HEK293 (cell line): ENCODE results near the gene BCLAF1.

Experiments
- CTCF ChIA-PET: fragments of 350-600 bp; formaldehyde crosslinking; extraction: SDS; loops from one replicate; lab custom pipeline; 2021; ENCODE audit warnings: antibody characterized with exemption; lab: Yijun Ruan, JAX
- POLR2A ChIA-PET: fragments of 300-600 bp; formaldehyde crosslinking; extraction: SDS; loops from one replicate; lab custom pipeline; 2020; ENCODE audit warnings: antibody characterized with exemption, inconsistent platforms; lab: Yijun Ruan, JAX
- H3K27ac ChIP-seq: fragments of 200-500 bp; sonication (Bioruptor generic); 2 replicates; pipeline ENCODE4 v1.5.1; 2014; ENCODE audit warnings: low read depth, low read length, control low read depth, inconsistent platforms; ENCODE audit errors: extremely low read depth
- H3K36me3 ChIP-seq, 2 experiments: fragments of 200-500 bp in 1 of 2; sonication (Bioruptor generic) in 1 of 2; 1 replicate in 1 of 2; 2 replicates in 1 of 2; pipeline ENCODE4 v1.5.1; 2014 to 2017; ENCODE audit warnings: inconsistent platforms in 2 of 2, low read length in 2 of 2; ENCODE audit not compliant: control insufficient read depth in 2 of 2, insufficient read depth in 1 of 2
- H3K4me1 ChIP-seq: fragments of 200-500 bp; sonication (Bioruptor generic); 2 replicates; pipeline ENCODE4 v1.5.1; 2014; ENCODE audit warnings: mild to moderate bottlenecking, low read length, inconsistent platforms; ENCODE audit not compliant: control insufficient read depth, insufficient read depth
- H3K4me3 ChIP-seq: 2 replicates; pipeline ENCODE4 v1.5.1; 2011; ENCODE audit warnings: low read depth, mild to moderate bottlenecking, control low read depth, low read length, moderate library complexity
- H3K9me3 ChIP-seq: fragments of 200-500 bp; sonication (Bioruptor generic); 2 replicates; pipeline ENCODE4 v1.5.1; 2014; ENCODE audit warnings: low read depth, low read length, inconsistent platforms; ENCODE audit not compliant: control insufficient read depth, insufficient read depth
- EGR2 ChIP-seq: fragments of 450-650 bp; formaldehyde crosslinking; IDR thresholded peaks from 2 replicates; pipeline ENCODE4 v1.5.1; 2016; ENCODE audit warnings: low read depth, missing biosample characterization, missing genetic modification characterization
- REPIN1 ChIP-seq: fragments of 450-650 bp; formaldehyde crosslinking; IDR thresholded peaks from 2 replicates; pipeline ENCODE4 v1.5.1; 2017; ENCODE audit warnings: missing biosample characterization, missing genetic modification characterization, low read depth
- TRIM28 ChIP-seq: IDR thresholded peaks from 2 replicates; pipeline ENCODE4 v1.6.1; 2011; ENCODE audit warnings: low read length, control low read depth, borderline replicate concordance
- ZFP37 ChIP-seq: fragments of 450-650 bp; formaldehyde crosslinking; IDR thresholded peaks from 2 replicates; pipeline ENCODE4 v1.5.1; 2016; ENCODE audit warnings: missing biosample characterization, missing genetic modification characterization
- ZFP41 ChIP-seq: fragments of 450-650 bp; formaldehyde crosslinking; IDR thresholded peaks from 2 replicates; pipeline ENCODE4 v1.5.1; 2016; ENCODE audit warnings: missing biosample characterization, missing genetic modification characterization, borderline replicate concordance
- ZFP69B ChIP-seq: fragments of 450-650 bp; formaldehyde crosslinking; IDR thresholded peaks from 2 replicates; pipeline ENCODE4 v1.5.1; 2016; ENCODE audit warnings: missing biosample characterization, missing genetic modification characterization
- ZNF138 ChIP-seq: fragments of 450-650 bp; formaldehyde crosslinking; IDR thresholded peaks from 2 replicates; pipeline ENCODE4 v1.5.1; 2016; ENCODE audit warnings: missing biosample characterization, missing genetic modification characterization, borderline replicate concordance
- ZNF157 ChIP-seq: fragments of 450-650 bp; formaldehyde crosslinking; IDR thresholded peaks from 2 replicates; pipeline ENCODE4 v1.5.1; 2016; ENCODE audit warnings: missing biosample characterization, missing genetic modification characterization
- ZNF184 ChIP-seq: fragments of 450-650 bp; IDR thresholded peaks from 2 replicates; pipeline ENCODE4 v1.5.1; 2018; ENCODE audit warnings: missing biosample characterization, mild to moderate bottlenecking, missing genetic modification characterization
- ZNF2 ChIP-seq: fragments of 450-650 bp; formaldehyde crosslinking; IDR thresholded peaks from 2 replicates; pipeline ENCODE4 v1.5.1; 2016; ENCODE audit warnings: missing biosample characterization, missing genetic modification characterization
- ZNF292 ChIP-seq: fragments of 450-650 bp; formaldehyde crosslinking; IDR thresholded peaks from 2 replicates; pipeline ENCODE4 v1.5.1; 2016; ENCODE audit warnings: low read depth, missing biosample characterization, missing genetic modification characterization, borderline replicate concordance
- ZNF335 ChIP-seq: fragments of 450-650 bp; formaldehyde crosslinking; conservative IDR thresholded peaks from 2 replicates; pipeline ENCODE4 v1.5.1; 2016; ENCODE audit warnings: missing biosample characterization, missing genetic modification characterization
- ZNF391 ChIP-seq: fragments of 450-650 bp; formaldehyde crosslinking; IDR thresholded peaks from 2 replicates; pipeline ENCODE4 v1.5.1; 2016; ENCODE audit warnings: low read depth, missing biosample characterization, missing genetic modification characterization, borderline replicate concordance
- ZNF426 ChIP-seq: fragments of 450-650 bp; formaldehyde crosslinking; IDR thresholded peaks from 2 replicates; pipeline ENCODE4 v1.5.1; 2017; ENCODE audit warnings: missing biosample characterization, missing genetic modification characterization, mild to moderate bottlenecking, inconsistent platforms, moderate library complexity
- ZNF529 ChIP-seq: fragments of 450-650 bp; formaldehyde crosslinking; IDR thresholded peaks from 2 replicates; pipeline ENCODE4 v1.5.1; 2017; ENCODE audit warnings: missing genetic modification characterization, missing biosample characterization; ENCODE audit not compliant: insufficient replicate concordance
- ZNF555 ChIP-seq: fragments of 450-650 bp; formaldehyde crosslinking; conservative IDR thresholded peaks from 2 replicates; pipeline ENCODE4 v1.5.1; 2017; ENCODE audit warnings: missing biosample characterization, mild to moderate bottlenecking, missing genetic modification characterization, inconsistent platforms
- ZNF585B ChIP-seq: fragments of 450-650 bp; formaldehyde crosslinking; IDR thresholded peaks from 2 replicates; pipeline ENCODE4 v1.5.1; 2016; ENCODE audit warnings: missing biosample characterization, missing genetic modification characterization
- ZNF596 ChIP-seq: fragments of 450-650 bp; IDR thresholded peaks from 2 replicates; pipeline ENCODE4 v1.5.0; 2018; ENCODE audit warnings: missing biosample characterization, mild to moderate bottlenecking, missing genetic modification characterization, moderate library complexity
- ZNF629 ChIP-seq: fragments of 450-650 bp; formaldehyde crosslinking; IDR thresholded peaks from 2 replicates; pipeline ENCODE4 v1.5.1; 2017; ENCODE audit warnings: missing biosample characterization, missing genetic modification characterization
- ZNF660 ChIP-seq: fragments of 450-650 bp; IDR thresholded peaks from 2 replicates; pipeline ENCODE4 v1.5.1; 2018; ENCODE audit warnings: missing biosample characterization, mild to moderate bottlenecking, missing genetic modification characterization
- ZNF701 ChIP-seq: fragments of 450-650 bp; formaldehyde crosslinking; IDR thresholded peaks from 2 replicates; pipeline ENCODE4 v1.5.1; 2016; ENCODE audit warnings: missing biosample characterization, missing genetic modification characterization
- ZNF843 ChIP-seq: fragments of 450-650 bp; formaldehyde crosslinking; IDR thresholded peaks from 2 replicates; pipeline ENCODE4 v1.5.1; 2016; ENCODE audit warnings: missing biosample characterization, missing genetic modification characterization
- ZSCAN16 ChIP-seq: fragments of 450-650 bp; formaldehyde crosslinking; IDR thresholded peaks from 2 replicates; pipeline ENCODE4 v1.5.1; 2016; ENCODE audit warnings: missing biosample characterization, missing genetic modification characterization
- ZXDB ChIP-seq: fragments of 450-650 bp; formaldehyde crosslinking; IDR thresholded peaks from 2 replicates; pipeline ENCODE4 v1.5.1; 2016; ENCODE audit warnings: missing biosample characterization, missing genetic modification characterization
- TF ChIP-seq, protein P1 (sequence below): fragments of 450-650 bp; formaldehyde crosslinking; IDR thresholded peaks from 2 replicates; pipeline ENCODE4 v1.5.1; 2016; ENCODE audit warnings: missing biosample characterization, missing genetic modification characterization
- TF ChIP-seq, protein P2 (sequence below): fragments of 450-650 bp; formaldehyde crosslinking; IDR thresholded peaks from 2 replicates; pipeline ENCODE4 v1.5.1; 2016; ENCODE audit warnings: missing biosample characterization, missing genetic modification characterization
- TF ChIP-seq, protein P3 (sequence below): fragments of 450-650 bp; formaldehyde crosslinking; IDR thresholded peaks from 2 replicates; pipeline ENCODE4 v1.5.1; 2016; ENCODE audit warnings: missing biosample characterization, missing genetic modification characterization
- TF ChIP-seq, protein P4 (sequence below): fragments of 450-650 bp; formaldehyde crosslinking; IDR thresholded peaks from 2 replicates; pipeline ENCODE4 v1.5.1; 2016; ENCODE audit warnings: missing biosample characterization, missing genetic modification characterization

BCLAF1 gene

DNA sequence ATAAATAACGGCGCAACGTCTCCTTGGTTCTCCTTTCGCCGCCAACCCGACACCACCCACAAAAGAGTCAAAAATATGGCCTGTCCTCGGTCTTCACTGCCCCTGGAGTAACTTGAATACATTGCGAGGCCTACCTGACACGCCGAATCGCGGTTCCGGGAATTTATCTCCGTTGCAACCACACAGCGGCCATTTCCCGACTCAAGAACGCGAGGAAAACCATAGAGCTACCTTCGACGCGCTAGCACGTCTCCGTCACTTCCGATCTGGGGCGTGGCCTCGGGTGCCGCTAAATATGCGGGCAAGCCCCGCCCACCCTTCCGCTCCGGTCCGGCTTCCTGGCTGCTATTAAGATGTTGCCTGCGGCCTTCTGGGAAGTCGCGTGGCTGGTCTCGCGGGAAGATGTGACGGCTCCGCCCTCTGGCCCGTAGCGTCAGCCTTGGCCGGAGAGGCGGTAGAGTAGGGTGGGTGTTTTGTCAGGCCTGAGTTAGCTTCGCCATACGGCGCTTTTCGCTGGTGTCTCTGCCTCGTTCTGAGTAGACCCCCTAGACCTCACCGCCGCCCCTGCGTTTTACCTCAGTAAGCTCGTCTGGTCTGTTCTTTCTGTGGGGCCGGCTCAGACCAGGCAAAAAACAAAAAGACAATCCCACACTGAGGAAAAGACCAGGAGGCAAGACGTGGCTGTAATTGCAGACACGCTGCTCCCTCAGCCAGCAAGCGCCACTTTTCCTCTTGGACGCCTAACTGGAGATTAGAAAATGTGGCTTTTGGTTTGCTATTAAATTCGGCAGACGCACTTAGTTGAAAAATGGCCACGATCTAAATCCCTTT, at the start of gene BCLAF1 (continued):
- TF ChIP-seq ZNF555 (tag by site-specific recombination) (no peak), ZNF292 (no peak), EGR2 (tag by site-specific recombination) (peak; percentile 37), ZNF843 (tag by site-specific recombination) (peak; percentile 64), ZNF184 (tag by site-specific recombination) (0 out of 2 replicates have a peak, but pooled peaks have one; percentile 14), ZNF596 (tag by site-specific recombination) (no peak), ZNF660 (peak; percentile 11), TRIM28 (peak; percentile 10; the same call in 1 of the 2 replicates), ZNF2 (tag by site-specific recombination) (peak; percentile 66), ZNF157 (no peak), ZNF138 (tag by site-specific recombination) (no peak), ZFP69B (tag by site-specific recombination) (peak; percentile 15; the same call in 1 of the 2 replicates), ZFP37 (tag by site-specific recombination) (no peak; the same call in none of the 2 replicates), ZNF629 (tag by site-specific recombination) (peak; percentile 88)
- TF ChIP-seq, protein P1, sequence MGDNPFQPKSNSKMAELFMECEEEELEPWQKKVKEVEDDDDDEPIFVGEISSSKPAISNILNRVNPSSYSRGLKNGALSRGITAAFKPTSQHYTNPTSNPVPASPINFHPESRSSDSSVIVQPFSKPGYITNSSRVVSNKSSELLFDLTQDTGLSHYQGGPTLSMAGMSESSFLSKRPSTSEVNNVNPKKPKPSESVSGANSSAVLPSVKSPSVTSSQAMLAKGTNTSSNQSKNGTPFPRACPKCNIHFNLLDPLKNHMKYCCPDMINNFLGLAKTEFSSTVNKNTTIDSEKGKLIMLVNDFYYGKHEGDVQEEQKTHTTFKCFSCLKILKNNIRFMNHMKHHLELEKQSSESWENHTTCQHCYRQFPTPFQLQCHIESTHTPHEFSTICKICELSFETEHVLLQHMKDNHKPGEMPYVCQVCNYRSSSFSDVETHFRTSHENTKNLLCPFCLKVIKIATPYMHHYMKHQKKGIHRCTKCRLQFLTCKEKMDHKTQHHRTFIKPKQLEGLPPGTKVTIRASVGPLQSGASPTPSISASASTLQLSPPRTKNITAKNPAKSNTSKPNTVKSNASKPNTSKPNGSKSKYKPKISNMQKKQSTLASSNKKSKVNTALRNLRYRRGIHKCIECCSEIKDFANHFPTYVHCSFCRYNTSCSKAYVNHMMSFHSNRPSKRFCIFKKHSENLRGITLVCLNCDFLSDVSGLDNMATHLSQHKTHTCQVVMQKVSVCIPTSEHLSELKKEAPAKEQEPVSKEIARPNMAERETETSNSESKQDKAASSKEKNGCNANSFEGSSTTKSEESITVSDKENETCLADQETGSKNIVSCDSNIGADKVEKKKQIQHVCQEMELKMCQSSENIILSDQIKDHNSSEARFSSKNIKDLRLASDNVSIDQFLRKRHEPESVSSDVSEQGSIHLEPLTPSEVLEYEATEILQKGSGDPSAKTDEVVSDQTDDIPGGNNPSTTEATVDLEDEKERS (tag by site-specific recombination) = 0 out of 2 replicates have a peak, but pooled peaks have one; percentile 55
- TF ChIP-seq, protein P2, sequence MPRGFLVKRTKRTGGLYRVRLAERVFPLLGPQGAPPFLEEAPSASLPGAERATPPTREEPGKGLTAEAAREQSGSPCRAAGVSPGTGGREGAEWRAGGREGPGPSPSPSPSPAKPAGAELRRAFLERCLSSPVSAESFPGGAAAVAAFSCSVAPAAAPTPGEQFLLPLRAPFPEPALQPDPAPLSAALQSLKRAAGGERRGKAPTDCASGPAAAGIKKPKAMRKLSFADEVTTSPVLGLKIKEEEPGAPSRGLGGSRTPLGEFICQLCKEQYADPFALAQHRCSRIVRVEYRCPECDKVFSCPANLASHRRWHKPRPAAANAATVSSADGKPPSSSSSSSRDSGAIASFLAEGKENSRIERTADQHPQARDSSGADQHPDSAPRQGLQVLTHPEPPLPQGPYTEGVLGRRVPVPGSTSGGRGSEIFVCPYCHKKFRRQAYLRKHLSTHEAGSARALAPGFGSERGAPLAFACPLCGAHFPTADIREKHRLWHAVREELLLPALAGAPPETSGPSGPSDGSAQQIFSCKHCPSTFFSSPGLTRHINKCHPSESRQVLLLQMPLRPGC (tag by site-specific recombination) = peak; percentile 19; the same call in 1 of the 2 replicates

DNA sequence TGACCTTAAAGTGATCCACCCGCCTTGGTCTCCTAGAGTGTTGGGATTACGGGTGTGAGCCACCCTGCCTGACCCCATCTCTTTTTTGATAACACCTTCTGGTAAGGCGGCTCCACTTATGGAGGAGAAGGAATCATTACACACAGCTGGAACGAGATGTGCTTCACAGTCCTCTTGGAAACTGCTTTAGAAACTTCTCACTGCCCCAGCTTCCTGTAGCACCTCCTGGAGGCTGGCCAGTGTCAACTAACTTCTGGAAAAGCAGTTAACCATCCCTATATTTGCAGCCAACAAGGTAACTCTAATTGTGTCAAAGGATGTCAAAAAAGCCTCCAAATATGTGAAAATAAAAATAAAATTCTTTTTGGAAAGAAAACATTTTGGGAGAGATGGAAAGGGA, 48.8 kb upstream of the BCLAF1 start:
- Histone ChIP-seq H3K4me3 (no peak overlapping the region), H3K9me3 (no peaks in the 10 kb centered on the region)
- CTCF ChIA-PET = interaction anchor here (0.6 to 1.2 kb wide), 6 partner anchors 22 to 1343 kb away, joined by 3 to 4 read pairs (median 3); no protein-coding TSS in a partner anchor
- no peak for TF ChIP-seq ZFP37 (tag by site-specific recombination)
- no peak for TF ChIP-seq ZXDB
- TF ChIP-seq ZNF529 (tag by site-specific recombination) = no peak
- TF ChIP-seq, protein P3, sequence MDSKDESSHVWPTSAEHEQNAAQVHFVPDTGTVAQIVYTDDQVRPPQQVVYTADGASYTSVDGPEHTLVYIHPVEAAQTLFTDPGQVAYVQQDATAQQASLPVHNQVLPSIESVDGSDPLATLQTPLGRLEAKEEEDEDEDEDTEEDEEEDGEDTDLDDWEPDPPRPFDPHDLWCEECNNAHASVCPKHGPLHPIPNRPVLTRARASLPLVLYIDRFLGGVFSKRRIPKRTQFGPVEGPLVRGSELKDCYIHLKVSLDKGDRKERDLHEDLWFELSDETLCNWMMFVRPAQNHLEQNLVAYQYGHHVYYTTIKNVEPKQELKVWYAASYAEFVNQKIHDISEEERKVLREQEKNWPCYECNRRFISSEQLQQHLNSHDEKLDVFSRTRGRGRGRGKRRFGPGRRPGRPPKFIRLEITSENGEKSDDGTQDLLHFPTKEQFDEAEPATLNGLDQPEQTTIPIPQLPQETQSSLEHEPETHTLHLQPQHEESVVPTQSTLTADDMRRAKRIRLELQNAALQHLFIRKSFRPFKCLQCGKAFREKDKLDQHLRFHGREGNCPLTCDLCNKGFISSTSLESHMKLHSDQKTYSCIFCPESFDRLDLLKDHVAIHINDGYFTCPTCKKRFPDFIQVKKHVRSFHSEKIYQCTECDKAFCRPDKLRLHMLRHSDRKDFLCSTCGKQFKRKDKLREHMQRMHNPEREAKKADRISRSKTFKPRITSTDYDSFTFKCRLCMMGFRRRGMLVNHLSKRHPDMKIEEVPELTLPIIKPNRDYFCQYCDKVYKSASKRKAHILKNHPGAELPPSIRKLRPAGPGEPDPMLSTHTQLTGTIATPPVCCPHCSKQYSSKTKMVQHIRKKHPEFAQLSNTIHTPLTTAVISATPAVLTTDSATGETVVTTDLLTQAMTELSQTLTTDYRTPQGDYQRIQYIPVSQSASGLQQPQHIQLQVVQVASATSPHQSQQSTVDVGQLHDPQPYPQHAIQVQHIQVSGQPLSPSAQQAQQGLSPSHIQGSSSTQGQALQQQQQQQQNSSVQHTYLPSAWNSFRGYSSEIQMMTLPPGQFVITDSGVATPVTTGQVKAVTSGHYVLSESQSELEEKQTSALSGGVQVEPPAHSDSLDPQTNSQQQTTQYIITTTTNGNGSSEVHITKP (tag by site-specific recombination) = no peak
- no peak for TF ChIP-seq ZNF391 (tag by site-specific recombination)
- TF ChIP-seq ZNF701 (tag by site-specific recombination) = no peak
- TF ChIP-seq ZNF585B (tag by site-specific recombination) = no peak
- TF ChIP-seq ZFP41 (tag by site-specific recombination) = no peak
- no peak for TF ChIP-seq ZNF2 (tag by site-specific recombination)
- no peak for TF ChIP-seq ZSCAN16
- TF ChIP-seq, protein P4, sequence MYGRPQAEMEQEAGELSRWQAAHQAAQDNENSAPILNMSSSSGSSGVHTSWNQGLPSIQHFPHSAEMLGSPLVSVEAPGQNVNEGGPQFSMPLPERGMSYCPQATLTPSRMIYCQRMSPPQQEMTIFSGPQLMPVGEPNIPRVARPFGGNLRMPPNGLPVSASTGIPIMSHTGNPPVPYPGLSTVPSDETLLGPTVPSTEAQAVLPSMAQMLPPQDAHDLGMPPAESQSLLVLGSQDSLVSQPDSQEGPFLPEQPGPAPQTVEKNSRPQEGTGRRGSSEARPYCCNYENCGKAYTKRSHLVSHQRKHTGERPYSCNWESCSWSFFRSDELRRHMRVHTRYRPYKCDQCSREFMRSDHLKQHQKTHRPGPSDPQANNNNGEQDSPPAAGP (tag by site-specific recombination) = no peak
- TF ChIP-seq ZNF426 (tag by site-specific recombination) = no peak
- no peak for TF ChIP-seq ZNF335 (tag by site-specific recombination)
- no peak for TF ChIP-seq REPIN1
- TF ChIP-seq, all 188 proteins: peak for 0
- Histone ChIP-seq H3K36me3 (no peaks in the 10 kb centered on the region; a peak in 1 of 3 replicates), H3K4me1 (no peaks in the 10 kb centered on the region), H3K27ac (no peak overlapping the region)
- POLR2A ChIA-PET = no interaction called here
